Keratinocyte (primary cell): ENCODE measurements around the gene POLH. TPM values are rescaled to one million over a fixed set of nuclear protein-coding genes. Genes with fewer than 3 reads are reported as not detected.

ENCODE experiments used
- DNase-seq: peaks from one replicate; pipeline ENCODE4 v3.0.0-alpha.2; 2011; ENCODE audit warnings: low read depth, missing footprints, low spot score
- FAIRE-seq: peaks from 2 replicates; lab custom pipeline; 2011; peaks lifted over from hg19 to GRCh38; lab: Jason Lieb, UNC
- H2AFZ ChIP-seq: 2 replicates; pipeline ENCODE4 v1.6.0; 2012; ENCODE audit warnings: low read length, control low read depth, inconsistent platforms; ENCODE audit not compliant: control insufficient read depth
- H3K27ac ChIP-seq: 2 replicates; pipeline ENCODE4 v1.5.1; 2011; ENCODE audit warnings: low read length; ENCODE audit not compliant: control insufficient read depth, insufficient read depth
- H3K27me3 ChIP-seq: 3 replicates; pipeline ENCODE4 v1.6.0; 2011; ENCODE audit warnings: low read length; ENCODE audit not compliant: control insufficient read depth, insufficient read depth; ENCODE audit errors: extremely low read depth
- H3K36me3 ChIP-seq, 2 experiments: 2 replicates in 1 of 2; 3 replicates in 1 of 2; pipeline ENCODE4 v1.5.1; 2011; ENCODE audit warnings: low read length in 2 of 2, mild to moderate bottlenecking in 1 of 2; ENCODE audit not compliant: control insufficient read depth in 2 of 2, insufficient read depth in 2 of 2; ENCODE audit errors: extremely low read depth in 1 of 2
- H3K4me1 ChIP-seq: 3 replicates; pipeline ENCODE4 v1.5.1; 2011; ENCODE audit warnings: low read length; ENCODE audit not compliant: control insufficient read depth, insufficient read depth; ENCODE audit errors: extremely low read depth
- H3K4me2 ChIP-seq: 3 replicates; pipeline ENCODE4 v1.6.0; 2011; ENCODE audit warnings: low read depth, low read length; ENCODE audit not compliant: control insufficient read depth, insufficient read depth; ENCODE audit errors: extremely low read depth
- H3K4me3 ChIP-seq, 3 experiments: fragments of 200-600 bp in 1 of 3; sonication (generic) in 1 of 3; 2 replicates in 2 of 3; 3 replicates in 1 of 3; pipeline ENCODE4 v1.5.1; 2011 to 2016; ENCODE audit warnings: low read length in 3 of 3, mild to moderate bottlenecking in 3 of 3, control low read depth in 2 of 3, inconsistent platforms in 1 of 3, low read depth in 1 of 3, mixed read lengths in 1 of 3, mixed run types in 1 of 3, moderate library complexity in 1 of 3; ENCODE audit not compliant: control insufficient read depth in 2 of 3, insufficient read depth in 2 of 3; ENCODE audit errors: extremely low read depth in 1 of 3
- H3K79me2 ChIP-seq: 2 replicates; pipeline ENCODE4 v1.6.0; 2012; ENCODE audit warnings: low read length; ENCODE audit not compliant: control insufficient read depth, insufficient read depth
- H3K9ac ChIP-seq: 3 replicates; pipeline ENCODE4 v1.6.0; 2011; ENCODE audit warnings: low read length; ENCODE audit not compliant: control insufficient read depth, insufficient read depth; ENCODE audit errors: extremely low read depth
- H3K9me1 ChIP-seq: 3 replicates; pipeline ENCODE4 v1.6.0; 2011; ENCODE audit warnings: low read length; ENCODE audit not compliant: control insufficient read depth, insufficient read depth; ENCODE audit errors: extremely low read depth
- H3K9me3 ChIP-seq: 2 replicates; pipeline ENCODE4 v1.5.1; 2012; ENCODE audit warnings: low read depth, low read length; ENCODE audit not compliant: control insufficient read depth
- H4K20me1 ChIP-seq: 3 replicates; pipeline ENCODE4 v1.6.0; 2011; ENCODE audit warnings: low read length; ENCODE audit not compliant: control insufficient read depth, insufficient read depth; ENCODE audit errors: extremely low read depth
- CTCF ChIP-seq, 3 experiments: IDR thresholded peaks in 1 of 3; conservative IDR thresholded peaks in 1 of 3; optimal IDR thresholded peaks in 1 of 3; 2 replicates in 2 of 3; 3 replicates in 1 of 3; pipeline versions ENCODE3 to v1.5.1; 2011; ENCODE audit warnings: low read length in 3 of 3, mild to moderate bottlenecking in 3 of 3, moderate library complexity in 2 of 3, control low read depth in 1 of 3, inconsistent platforms in 1 of 3; ENCODE audit not compliant: insufficient read depth in 2 of 3; ENCODE audit errors: extremely low read depth in 1 of 3
- EZH2 ChIP-seq: IDR thresholded peaks from one replicate; pipeline ENCODE4 v1.6.1; 2012; ENCODE audit warnings: inconsistent platforms, mild to moderate bottlenecking, low read length, moderate library complexity
- dilution Hi-C: fragments of 300-500 bp; cut with MboI; formaldehyde crosslinking; loops from one replicate; pipeline ENCODE4 v1.7.0; 2020; ENCODE audit warnings: low sequenced_read_pairs; ENCODE audit not compliant: extremely low pct_ligation_motif_present
- polyA plus RNA-seq, 5 experiments: library from polyadenylated mRNA; depleted of rRNA in 3 of 5; stranded (reverse) in 3 of 5; stranded (forward) in 1 of 5; unstranded in 1 of 5; fragments of >200 nt; gene quantifications; 1 replicate in 1 of 5; 2 replicates in 3 of 5; 3 replicates in 1 of 5; pipeline versions ENCODE4 v1.2.1 to v1.2.3, GENCODE V29; 2011 to 2012; ENCODE audit warnings: missing spikeins in 2 of 5, low read depth in 1 of 5, low replicate concordance in 1 of 5

The POLH gene
- polyA plus RNA-seq, 1 donor (not counting 4 experiments of a cell fraction or from before 2014, with no cell fraction given), result 29.9 TPM

DNA sequence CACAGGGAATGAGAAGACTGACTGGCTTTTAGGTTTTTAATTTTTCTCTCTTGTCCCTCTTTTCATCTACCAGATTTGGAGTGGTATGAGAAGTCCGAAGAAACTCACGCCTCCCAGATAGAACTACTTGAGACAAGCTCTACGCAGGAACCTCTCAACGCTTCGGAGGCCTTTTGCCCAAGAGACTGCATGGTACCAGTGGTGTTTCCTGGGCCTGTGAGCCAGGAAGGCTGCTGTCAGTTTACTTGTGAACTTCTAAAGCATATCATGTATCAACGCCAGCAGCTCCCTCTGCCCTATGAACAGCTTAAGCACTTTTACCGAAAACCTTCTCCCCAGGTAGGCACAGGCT lies 60.3 kb downstream of the POLH start:
- Histone ChIP-seq H3K4me2 (peak overlapping the region; percentile 100), H2AFZ (peak overlapping the region; percentile 96), H3K79me2 (peaks cover 46% of the 10 kb centered on the region), H3K4me3 (peak overlapping the region; percentile 67 to 100 (median 99)), H3K4me1 (peaks cover 11% of the 10 kb centered on the region), H3K27ac (peak overlapping the region; percentile 72), H3K9me1 (no peaks in the 10 kb centered on the region), H3K9me3 (no peaks in the 10 kb centered on the region), H3K9ac (peak overlapping the region; percentile 90), H3K36me3 (peaks cover 11 to 17% of the 10 kb centered on the region in 2 experiments), H4K20me1 (no peaks in the 10 kb centered on the region), H3K27me3 (no peaks in the 10 kb centered on the region)
- FAIRE-seq (no peak), DNase-seq (no peak)
- dilution Hi-C loops, result no loop called here
- TF ChIP-seq EZH2 (no peak), CTCF (optimal IDR thresholded peaks at IDR 0.05 in 1 of 3, IDR thresholded peaks at IDR 0.05 in 1 of 3, conservative IDR thresholded peaks at IDR 0.05 in 1 of 3; ENCODE audit: extremely low read depth in 1 of 3, insufficient read depth in 2 of 3, low read length in 3 of 3) (no peak)

DNA sequence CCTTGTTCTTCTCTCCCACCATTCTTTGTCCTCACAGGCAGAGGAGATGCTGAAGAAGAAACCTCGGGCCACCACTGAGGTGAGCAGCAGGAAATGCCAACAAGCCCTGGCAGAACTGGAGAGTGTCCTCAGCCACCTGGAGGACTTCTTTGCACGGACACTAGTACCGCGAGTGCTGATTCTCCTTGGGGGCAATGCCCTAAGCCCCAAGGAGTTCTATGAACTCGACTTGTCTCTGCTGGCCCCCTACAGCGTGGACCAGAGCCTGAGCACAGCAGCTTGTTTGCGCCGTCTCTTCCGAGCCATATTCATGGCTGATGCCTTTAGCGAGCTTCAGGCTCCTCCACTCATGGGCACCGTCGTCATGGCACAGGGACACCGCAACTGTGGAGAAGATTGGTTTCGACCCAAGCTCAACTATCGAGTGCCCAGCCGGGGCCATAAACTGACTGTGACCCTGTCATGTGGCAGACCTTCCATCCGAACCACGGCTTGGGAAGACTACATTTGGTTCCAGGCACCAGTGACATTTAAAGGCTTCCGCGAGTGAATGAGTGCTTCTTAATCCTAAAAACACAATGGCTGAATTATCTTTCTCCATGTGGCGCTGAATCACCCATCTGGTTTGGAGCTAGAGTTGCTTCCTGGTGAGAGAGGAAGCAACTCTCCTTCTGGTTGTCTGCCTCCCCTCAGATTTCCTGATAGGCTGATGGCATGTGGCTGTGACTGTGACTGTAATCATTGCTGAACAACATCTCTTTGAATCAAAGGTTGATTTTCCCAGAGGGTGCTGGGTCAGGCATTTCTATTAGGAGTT lies 64.2 kb downstream of the POLH start:
- Histone ChIP-seq H3K9me1 (no peaks in the 10 kb centered on the region), H3K36me3 (peaks cover 13 to 21% of the 10 kb centered on the region in 2 experiments), H3K27me3 (no peaks in the 10 kb centered on the region), H3K79me2 (peaks cover 48% of the 10 kb centered on the region), H3K27ac (no peak overlapping the region), H2AFZ (no peak overlapping the region), H3K9ac (no peak overlapping the region), H3K4me3 (no peak overlapping the region), H3K4me1 (peaks cover 10% of the 10 kb centered on the region), H3K4me2 (no peak overlapping the region), H3K9me3 (no peaks in the 10 kb centered on the region), H4K20me1 (no peaks in the 10 kb centered on the region)
- dilution Hi-C loops, result no loop called here
- TF ChIP-seq EZH2 (no peak), CTCF (optimal IDR thresholded peaks at IDR 0.05 in 1 of 3, IDR thresholded peaks at IDR 0.05 in 1 of 3, conservative IDR thresholded peaks at IDR 0.05 in 1 of 3; ENCODE audit: extremely low read depth in 1 of 3, insufficient read depth in 2 of 3, low read length in 3 of 3) (no peak)
- FAIRE-seq (no peak), DNase-seq (no peak)
